COLO668 (cell line): ENCODE results near the gene NEIL3.

Experiments
- DNase-seq: peaks from one replicate; lab custom pipeline; 2025; ENCODE audit not compliant: unreplicated experiment; lab: John Stamatoyannopoulos, UW

NEIL3 gene

GRCh38 chr4:177356206-177356605, 46.5 kb downstream of the NEIL3 start:
- DNase-seq, result no peak

GRCh38 chr4:177356921-177357320, 47.2 kb downstream of the NEIL3 start:
- DNase-seq, result no peak

GRCh38 chr4:177367336-177367735, 57.7 kb downstream of the NEIL3 start:
- no peak for DNase-seq

GRCh38 chr4:177369372-177369771, 59.7 kb downstream of the NEIL3 start:
- DNase-seq, result no peak

- DNase-seq, result no peak
Observed at GRCh38 chr4:177371461-177371860, 61.8 kb downstream of the NEIL3 start.

GRCh38 chr4:177374966-177375365, 65.3 kb downstream of the NEIL3 start:
- no peak for DNase-seq

- DNase-seq, result no peak
Observed at GRCh38 chr4:177375372-177375771, 65.7 kb downstream of the NEIL3 start.

GRCh38 chr4:177376024-177376423, 66.3 kb downstream of the NEIL3 start:
- no peak for DNase-seq

- DNase-seq, result no peak
Observed at GRCh38 chr4:177380730-177381287, 71.1 kb downstream of the NEIL3 start.

GRCh38 chr4:177381762-177382310, 72.2 kb downstream of the NEIL3 start:
- no peak for DNase-seq

- DNase-seq, result no peak
Observed at GRCh38 chr4:177384856-177385397, 75.3 kb downstream of the NEIL3 start.

GRCh38 chr4:177385576-177386277, 76.1 kb downstream of the NEIL3 start:
- no peak for DNase-seq

GRCh38 chr4:177386278-177386815, 76.7 kb downstream of the NEIL3 start:
- no peak for DNase-seq

- DNase-seq, result no peak
Observed at GRCh38 chr4:177391287-177391686, 81.6 kb downstream of the NEIL3 start.

- DNase-seq, result no peak
Observed at GRCh38 chr4:177391953-177392352, 82.3 kb downstream of the NEIL3 start.

- no peak for DNase-seq
Observed at GRCh38 chr4:177393236-177393635, 83.6 kb downstream of the NEIL3 start.

- no peak for DNase-seq
Observed at GRCh38 chr4:177396352-177396751, 86.7 kb downstream of the NEIL3 start.

GRCh38 chr4:177400030-177400429, 90.4 kb downstream of the NEIL3 start:
- DNase-seq, result no peak

GRCh38 chr4:177401658-177402273, 92.1 kb downstream of the NEIL3 start:
- DNase-seq, result no peak

GRCh38 chr4:177403746-177404145, 94.1 kb downstream of the NEIL3 start:
- DNase-seq, result no peak

- no peak for DNase-seq
Observed at GRCh38 chr4:177404342-177404741, 94.7 kb downstream of the NEIL3 start.

- DNase-seq, result no peak
Observed at GRCh38 chr4:177404986-177405385, 95.3 kb downstream of the NEIL3 start.
